Kidney epithelial cell (primary cell): ENCODE results near the gene EIF2AK3. TPM values are rescaled to one million over a fixed set of nuclear protein-coding genes. Genes with fewer than 3 reads are reported as not detected.

Source experiments
- DNase-seq: peaks from one replicate; pipeline ENCODE4 v3.0.0-alpha.2; 2010; ENCODE audit warnings: low read depth
- H3K27me3 ChIP-seq: 2 replicates; pipeline ENCODE4 v1.6.0; 2011; ENCODE audit warnings: low read length; ENCODE audit not compliant: control insufficient read depth, insufficient read depth
- H3K36me3 ChIP-seq: 2 replicates; pipeline ENCODE4 v1.5.1; 2011; ENCODE audit warnings: low read length; ENCODE audit not compliant: control insufficient read depth, insufficient read depth
- H3K4me3 ChIP-seq: 2 replicates; pipeline ENCODE4 v1.5.1; 2011; ENCODE audit warnings: low read depth, mild to moderate bottlenecking, control low read depth, low read length
- CTCF ChIP-seq: IDR thresholded peaks from 2 replicates; pipeline ENCODE4 v1.5.1; 2011; ENCODE audit warnings: mild to moderate bottlenecking, moderate library complexity, low read length, control low read depth, inconsistent platforms; ENCODE audit not compliant: insufficient read depth, poor library complexity, severe bottlenecking
- total RNA-seq: library from RNA; depleted of rRNA; stranded (reverse); fragments of >200 nt; gene quantifications from 2 replicates; pipeline ENCODE4 v1.2.3, GENCODE V29; 2015

The EIF2AK3 gene
- total RNA-seq, 1 donor from 2014 or later, result 11.9 TPM

- Histone ChIP-seq H3K27me3 (no peaks in the 10 kb centered on the region), H3K36me3 (no peaks in the 10 kb centered on the region), H3K4me3 (no peak overlapping the region)
- no peak for DNase-seq
- TF ChIP-seq CTCF, result no peak
These were observed 5.0 kb downstream of the EIF2AK3 start for GRCh38 chr2:88622307-88622706.

- no peak for TF ChIP-seq CTCF
- DNase-seq, result no peak
- Histone ChIP-seq H3K4me3 (no peak overlapping the region), H3K27me3 (no peaks in the 10 kb centered on the region), H3K36me3 (no peaks in the 10 kb centered on the region)
These were observed 5.8 kb downstream of the EIF2AK3 start for GRCh38 chr2:88621432-88621831.

- no peak for TF ChIP-seq CTCF
- no peak overlapping the region for H3K4me3 ChIP-seq
These were observed 7.2 kb downstream of the EIF2AK3 start for GRCh38 chr2:88620015-88620414.

GRCh38 chr2:88615822-88616221 lies 11.4 kb downstream of the EIF2AK3 start:
- Histone ChIP-seq H3K36me3 (no peaks in the 10 kb centered on the region), H3K4me3 (no peak overlapping the region), H3K27me3 (no peaks in the 10 kb centered on the region)
- TF ChIP-seq CTCF, result no peak
- DNase-seq, result no peak

More at GRCh38 chr2:88620015-88620414, 7.2 kb downstream of the EIF2AK3 start:
- no peak for DNase-seq
- Histone ChIP-seq H3K36me3 (no peaks in the 10 kb centered on the region), H3K27me3 (no peaks in the 10 kb centered on the region)

- DNase-seq, result no peak
- H3K27me3 ChIP-seq, result no peaks in the 10 kb centered on the region
- no peaks in the 10 kb centered on the region for H3K36me3 ChIP-seq
These were observed 12.6 kb downstream of the EIF2AK3 start for GRCh38 chr2:88614497-88615157.

More at GRCh38 chr2:88614497-88615157, 12.6 kb downstream of the EIF2AK3 start:
- H3K4me3 ChIP-seq, result no peak overlapping the region
- TF ChIP-seq CTCF, result no peak
